IPS-18c (cell line): ENCODE data around the gene PKIG.

Source experiments
- H3K4me3 ChIP-seq: 2 replicates; pipeline ENCODE4 v1.7.0; 2013; ENCODE audit warnings: low read depth, mild to moderate bottlenecking, low read length, moderate library complexity; ENCODE audit not compliant: insufficient read depth
- H3K9me3 ChIP-seq: one replicate; pipeline ENCODE4 v1.6.1; 2013; ENCODE audit warnings: mild to moderate bottlenecking, low read length, moderate library complexity; ENCODE audit not compliant: control insufficient read depth, insufficient read depth

PKIG gene

DNA sequence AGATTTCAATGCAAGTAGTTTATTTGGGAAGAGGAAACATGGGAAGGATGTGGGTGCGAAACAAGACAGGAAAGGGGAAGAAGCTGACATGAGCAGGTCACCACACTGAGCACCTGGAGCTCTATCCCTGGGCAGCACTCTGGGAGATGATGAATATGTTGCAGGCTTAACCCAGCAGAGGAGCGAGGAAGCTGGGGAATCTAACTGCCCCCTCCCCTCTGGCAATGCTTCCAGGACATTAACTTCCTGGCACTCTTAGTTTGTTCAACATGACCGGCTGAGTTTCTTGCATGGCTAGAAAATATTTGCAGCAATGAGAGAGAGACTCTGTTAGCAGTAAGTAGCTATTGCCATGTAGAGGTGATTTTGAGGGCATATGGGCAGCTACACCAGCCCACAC is 74.1 kb downstream of the PKIG start:
- Histone ChIP-seq H3K9me3 (no peaks in the 10 kb centered on the region), H3K4me3 (no peak overlapping the region)

GRCh38 chr20:44657875-44658274 is 75.5 kb downstream of the PKIG start:
- H3K4me3 ChIP-seq: no peak overlapping the region

GRCh38 chr20:44658810-44659209 is 76.4 kb downstream of the PKIG start:
- H3K9me3 ChIP-seq: no peaks in the 10 kb centered on the region
- H3K4me3 ChIP-seq: no peak overlapping the region

More at GRCh38 chr20:44657875-44658274, 75.5 kb downstream of the PKIG start:
- H3K9me3 ChIP-seq: no peaks in the 10 kb centered on the region

DNA sequence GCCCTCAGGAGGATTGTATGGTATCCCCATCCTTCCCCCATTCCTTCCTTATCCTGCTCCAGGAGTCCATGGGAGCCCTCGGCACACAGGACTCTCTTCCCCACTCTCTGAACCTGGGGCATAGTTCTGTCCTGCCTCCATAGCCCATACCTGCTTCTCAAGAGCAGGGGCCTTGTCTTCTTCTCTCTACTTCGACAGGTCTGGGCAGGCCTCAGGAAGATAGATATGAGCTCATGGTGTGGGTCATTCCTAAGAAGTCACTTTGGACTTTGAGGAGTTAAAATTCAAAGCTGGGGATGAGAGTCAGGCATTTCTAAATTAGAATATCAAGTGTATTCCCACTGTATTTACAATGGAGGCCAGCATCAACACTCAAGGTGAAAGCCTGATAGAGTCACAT is 77.6 kb downstream of the PKIG start:
- H3K4me3 ChIP-seq: no peak overlapping the region
- no peaks in the 10 kb centered on the region for H3K9me3 ChIP-seq

DNA sequence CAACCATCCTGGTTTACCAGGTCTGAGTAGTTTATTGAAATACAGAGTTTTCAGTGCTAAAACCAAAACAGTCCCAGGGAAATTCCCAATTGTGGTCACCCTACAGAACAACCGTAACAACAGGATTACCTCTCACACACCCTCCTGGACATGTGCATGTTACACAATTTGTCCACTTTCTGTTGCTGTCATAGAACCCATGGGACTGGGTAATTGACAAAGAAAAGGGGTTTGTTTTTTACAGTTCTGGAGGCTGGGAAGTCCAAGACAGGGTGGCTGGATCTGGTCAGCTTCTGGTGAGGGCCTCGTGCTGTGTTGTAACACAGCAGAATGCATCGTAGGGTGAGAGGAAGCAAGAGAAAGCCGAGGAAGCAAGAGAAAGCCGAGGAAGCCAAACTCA is 78.2 kb downstream of the PKIG start:
- Histone ChIP-seq H3K9me3 (no peaks in the 10 kb centered on the region), H3K4me3 (no peak overlapping the region)

GRCh38 chr20:44662261-44662660 is 79.9 kb downstream of the PKIG start:
- Histone ChIP-seq H3K4me3 (no peak overlapping the region), H3K9me3 (no peaks in the 10 kb centered on the region)

DNA sequence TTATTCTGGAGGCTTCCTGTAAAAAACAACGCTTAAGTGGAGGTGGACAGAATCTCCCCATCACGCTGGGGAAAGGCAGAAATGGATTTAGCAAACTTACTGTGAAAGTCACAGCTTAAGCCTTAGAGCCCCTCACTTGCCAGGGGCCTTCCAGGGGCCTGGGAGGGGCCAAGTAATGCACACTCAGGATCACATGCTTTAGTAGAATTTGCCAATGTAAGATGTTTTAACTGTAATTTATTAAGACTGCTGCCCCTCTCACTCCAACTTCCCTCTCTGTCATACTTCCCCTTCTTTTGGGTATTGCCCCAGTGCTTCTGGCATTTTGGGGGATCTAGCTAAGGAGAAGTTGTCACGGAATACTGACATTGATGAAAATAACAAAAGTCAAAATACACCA is 81.8 kb downstream of the PKIG start:
- H3K9me3 ChIP-seq: no peaks in the 10 kb centered on the region
- no peak overlapping the region for H3K4me3 ChIP-seq

- no peak overlapping the region for H3K4me3 ChIP-seq
- H3K9me3 ChIP-seq: no peaks in the 10 kb centered on the region
Measured at GRCh38 chr20:44666066-44666465, 83.7 kb downstream of the PKIG start.
